Measurements from ENCODE around the gene PPP6R1. TPM values are rescaled to one million over a fixed set of nuclear protein-coding genes. Genes with fewer than 3 reads are reported as not detected.
A peak's percentile ranks its signal among the peaks of the same experiment; 100 is the strongest.

Gene PPP6R1
- total RNA-seq, 1 experiment from 2014 or later, result 96.7 TPM

GRCh38 chr19:55272142-55272541, 13.3 kb upstream of the PPP6R1 start:
- Histone ChIP-seq H3K9me3 (ENCODE audit: control insufficient read depth in 1 of 2, insufficient read depth in 1 of 2, low read depth in 1 of 2, low read length in 2 of 2) (no peaks in the 10 kb centered on the region), H2AFZ (ENCODE audit: low read depth, low read length, poor library complexity, severe bottlenecking) (no peak overlapping the region), H3K4me2 (ENCODE audit: low read length) (no peak overlapping the region), H3K4me3 (replicated peaks in 1 of 2; ENCODE audit: low read depth in 1 of 2, low read length in 2 of 2) (no peak overlapping the region), H3K36me3 (ENCODE audit: control insufficient read depth in 1 of 2, insufficient read depth in 2 of 2, low read length in 2 of 2) (peaks cover 6 to 16% of the 10 kb centered on the region in 2 experiments; a peak in 3 of 4 replicates), H3K9me2 (ENCODE audit: insufficient read depth) (no peaks in the 10 kb centered on the region), H3K27ac (ENCODE audit: low read depth, low read length) (no peak overlapping the region), H3K4me1 (ENCODE audit: control insufficient read depth in 1 of 2, insufficient read depth in 2 of 2, low read length in 2 of 2) (no peaks in the 10 kb centered on the region), H3K27me3 (ENCODE audit: insufficient read depth, low read length) (no peaks in the 10 kb centered on the region), H4K20me1 (ENCODE audit: insufficient read depth) (no peaks in the 10 kb centered on the region), H3K79me2 (ENCODE audit: insufficient read depth, low read length) (no peaks in the 10 kb centered on the region; the same call in 1 of the 2 replicates), H3K9ac (ENCODE audit: low read length) (no peak overlapping the region)
- intact Hi-C loops (cut with micrococcal nuclease), result no loop called here
- no TSS peak for BruUV-seq (replicated peaks)
- ChIA-PET POLR2A (no interaction called here), CTCF (no interaction called here), RAD21 (ENCODE audit: low non-redundant PET in 1 of 2, low total read pairs in 2 of 2, uncharacterized antibody in 2 of 2, unreplicated experiment in 2 of 2) (no interaction called here)
- TF ChIP-seq FOSL1 (IDR thresholded peaks at IDR 0.05; ENCODE audit: low read depth) (no peak), SP1 (IDR thresholded peaks at IDR 0.05; ENCODE audit: low read depth) (no peak)
- TF ChIP-seq, protein P1, sequence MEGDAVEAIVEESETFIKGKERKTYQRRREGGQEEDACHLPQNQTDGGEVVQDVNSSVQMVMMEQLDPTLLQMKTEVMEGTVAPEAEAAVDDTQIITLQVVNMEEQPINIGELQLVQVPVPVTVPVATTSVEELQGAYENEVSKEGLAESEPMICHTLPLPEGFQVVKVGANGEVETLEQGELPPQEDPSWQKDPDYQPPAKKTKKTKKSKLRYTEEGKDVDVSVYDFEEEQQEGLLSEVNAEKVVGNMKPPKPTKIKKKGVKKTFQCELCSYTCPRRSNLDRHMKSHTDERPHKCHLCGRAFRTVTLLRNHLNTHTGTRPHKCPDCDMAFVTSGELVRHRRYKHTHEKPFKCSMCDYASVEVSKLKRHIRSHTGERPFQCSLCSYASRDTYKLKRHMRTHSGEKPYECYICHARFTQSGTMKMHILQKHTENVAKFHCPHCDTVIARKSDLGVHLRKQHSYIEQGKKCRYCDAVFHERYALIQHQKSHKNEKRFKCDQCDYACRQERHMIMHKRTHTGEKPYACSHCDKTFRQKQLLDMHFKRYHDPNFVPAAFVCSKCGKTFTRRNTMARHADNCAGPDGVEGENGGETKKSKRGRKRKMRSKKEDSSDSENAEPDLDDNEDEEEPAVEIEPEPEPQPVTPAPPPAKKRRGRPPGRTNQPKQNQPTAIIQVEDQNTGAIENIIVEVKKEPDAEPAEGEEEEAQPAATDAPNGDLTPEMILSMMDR (IDR thresholded peaks at IDR 0.05 in 2 of 3, conservative IDR thresholded peaks at IDR 0.05 in 1 of 3; ENCODE audit: borderline replicate concordance in 1 of 3, insufficient read depth in 1 of 3, low read depth in 2 of 3, low read length in 2 of 3), result 0 out of 6 replicates have a peak, but pooled peaks of 2 of the 3 experiments have one; percentile 2 to 8
- ATAC-seq (peak; percentile 34; the same call in 1 of the 2 replicates), DNase-seq (ENCODE audit: low read depth, low spot score) (no peak)

DNA sequence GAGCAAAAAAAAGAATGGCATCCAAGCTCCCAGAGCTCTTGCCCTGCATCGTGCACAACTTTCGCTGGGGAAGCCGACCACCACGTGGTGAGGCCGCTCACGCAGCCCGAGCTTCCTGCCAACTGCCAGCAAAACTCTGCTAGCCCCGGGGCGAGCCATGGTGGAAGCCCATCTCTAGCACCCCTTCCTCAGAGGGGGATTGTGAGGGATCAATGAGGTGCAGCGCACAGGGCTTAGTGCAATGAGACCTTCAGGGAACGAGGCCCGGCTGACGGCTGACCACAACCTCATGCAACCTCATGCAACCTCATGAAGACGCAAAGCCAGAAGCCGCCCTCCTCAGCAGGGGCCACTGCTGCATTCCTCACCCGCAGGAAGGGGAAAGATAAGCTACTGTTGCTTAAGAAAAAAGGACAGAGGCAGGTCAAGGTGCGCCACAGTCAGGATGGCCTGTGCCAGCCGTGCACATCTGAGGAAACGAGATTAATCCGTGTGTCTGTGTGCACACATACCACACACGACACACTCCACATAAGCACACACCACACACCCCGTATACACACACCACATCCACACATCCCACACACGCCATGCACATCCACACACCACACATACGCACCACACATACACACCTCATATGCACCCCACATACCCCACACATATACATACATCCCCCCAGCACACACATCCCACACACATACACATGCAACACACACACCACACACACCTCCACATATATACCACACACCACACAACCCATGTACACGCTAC, 11.5 kb upstream of the PPP6R1 start:
- Histone ChIP-seq H4K20me1 (ENCODE audit: insufficient read depth) (no peaks in the 10 kb centered on the region), H2AFZ (ENCODE audit: low read depth, low read length, poor library complexity, severe bottlenecking) (no peak overlapping the region), H3K27me3 (ENCODE audit: insufficient read depth, low read length) (no peaks in the 10 kb centered on the region), H3K36me3 (ENCODE audit: control insufficient read depth in 1 of 2, insufficient read depth in 2 of 2, low read length in 2 of 2) (peaks cover 4 to 9% of the 10 kb centered on the region in 2 experiments; a peak in 3 of 4 replicates), H3K4me1 (ENCODE audit: control insufficient read depth in 1 of 2, insufficient read depth in 2 of 2, low read length in 2 of 2) (no peaks in the 10 kb centered on the region), H3K4me3 (replicated peaks in 1 of 2; ENCODE audit: low read depth in 1 of 2, low read length in 2 of 2) (no peak overlapping the region), H3K4me2 (ENCODE audit: low read length) (no peak overlapping the region), H3K9me2 (ENCODE audit: insufficient read depth) (no peaks in the 10 kb centered on the region), H3K79me2 (ENCODE audit: insufficient read depth, low read length) (no peaks in the 10 kb centered on the region; the same call in 1 of the 2 replicates), H3K9ac (ENCODE audit: low read length) (no peak overlapping the region), H3K9me3 (ENCODE audit: control insufficient read depth in 1 of 2, insufficient read depth in 1 of 2, low read depth in 1 of 2, low read length in 2 of 2) (no peaks in the 10 kb centered on the region), H3K27ac (ENCODE audit: low read depth, low read length) (no peak overlapping the region)
- no peak for ATAC-seq
- RAD21 ChIA-PET (ENCODE audit: low non-redundant PET in 1 of 2, low total read pairs in 2 of 2, uncharacterized antibody in 2 of 2, unreplicated experiment in 2 of 2), result no interaction called here
- CTCF ChIA-PET, result no interaction called here
- POLR2A ChIA-PET, result no interaction called here
- BruUV-seq (replicated peaks), result no TSS peak
- intact Hi-C loops (cut with micrococcal nuclease), result no loop called here
- no peak for DNase-seq (ENCODE audit: low read depth, low spot score)
- TF ChIP-seq ZBTB33 (IDR thresholded peaks at IDR 0.05; ENCODE audit: extremely low read depth, insufficient replicate concordance, low read length) (no peak), EGR1 (IDR thresholded peaks at IDR 0.05; ENCODE audit: low read depth) (no peak)
- TF ChIP-seq, protein P2, sequence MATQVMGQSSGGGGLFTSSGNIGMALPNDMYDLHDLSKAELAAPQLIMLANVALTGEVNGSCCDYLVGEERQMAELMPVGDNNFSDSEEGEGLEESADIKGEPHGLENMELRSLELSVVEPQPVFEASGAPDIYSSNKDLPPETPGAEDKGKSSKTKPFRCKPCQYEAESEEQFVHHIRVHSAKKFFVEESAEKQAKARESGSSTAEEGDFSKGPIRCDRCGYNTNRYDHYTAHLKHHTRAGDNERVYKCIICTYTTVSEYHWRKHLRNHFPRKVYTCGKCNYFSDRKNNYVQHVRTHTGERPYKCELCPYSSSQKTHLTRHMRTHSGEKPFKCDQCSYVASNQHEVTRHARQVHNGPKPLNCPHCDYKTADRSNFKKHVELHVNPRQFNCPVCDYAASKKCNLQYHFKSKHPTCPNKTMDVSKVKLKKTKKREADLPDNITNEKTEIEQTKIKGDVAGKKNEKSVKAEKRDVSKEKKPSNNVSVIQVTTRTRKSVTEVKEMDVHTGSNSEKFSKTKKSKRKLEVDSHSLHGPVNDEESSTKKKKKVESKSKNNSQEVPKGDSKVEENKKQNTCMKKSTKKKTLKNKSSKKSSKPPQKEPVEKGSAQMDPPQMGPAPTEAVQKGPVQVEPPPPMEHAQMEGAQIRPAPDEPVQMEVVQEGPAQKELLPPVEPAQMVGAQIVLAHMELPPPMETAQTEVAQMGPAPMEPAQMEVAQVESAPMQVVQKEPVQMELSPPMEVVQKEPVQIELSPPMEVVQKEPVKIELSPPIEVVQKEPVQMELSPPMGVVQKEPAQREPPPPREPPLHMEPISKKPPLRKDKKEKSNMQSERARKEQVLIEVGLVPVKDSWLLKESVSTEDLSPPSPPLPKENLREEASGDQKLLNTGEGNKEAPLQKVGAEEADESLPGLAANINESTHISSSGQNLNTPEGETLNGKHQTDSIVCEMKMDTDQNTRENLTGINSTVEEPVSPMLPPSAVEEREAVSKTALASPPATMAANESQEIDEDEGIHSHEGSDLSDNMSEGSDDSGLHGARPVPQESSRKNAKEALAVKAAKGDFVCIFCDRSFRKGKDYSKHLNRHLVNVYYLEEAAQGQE (IDR thresholded peaks at IDR 0.05; ENCODE audit: low read depth), result no peak
- TF ChIP-seq, protein P1 (IDR thresholded peaks at IDR 0.05 in 2 of 3, conservative IDR thresholded peaks at IDR 0.05 in 1 of 3; ENCODE audit: borderline replicate concordance in 1 of 3, insufficient read depth in 1 of 3, low read depth in 2 of 3, low read length in 2 of 3), result no peak
